HG03196 (cell line): ENCODE results near the gene VPS4A.

Source experiments
- ATAC-seq: cut with Tn5 transposase; IDR thresholded peaks from one replicate; pipeline ENCODE4 v1.9.1; 2021; ENCODE audit not compliant: unreplicated experiment

The VPS4A gene

DNA sequence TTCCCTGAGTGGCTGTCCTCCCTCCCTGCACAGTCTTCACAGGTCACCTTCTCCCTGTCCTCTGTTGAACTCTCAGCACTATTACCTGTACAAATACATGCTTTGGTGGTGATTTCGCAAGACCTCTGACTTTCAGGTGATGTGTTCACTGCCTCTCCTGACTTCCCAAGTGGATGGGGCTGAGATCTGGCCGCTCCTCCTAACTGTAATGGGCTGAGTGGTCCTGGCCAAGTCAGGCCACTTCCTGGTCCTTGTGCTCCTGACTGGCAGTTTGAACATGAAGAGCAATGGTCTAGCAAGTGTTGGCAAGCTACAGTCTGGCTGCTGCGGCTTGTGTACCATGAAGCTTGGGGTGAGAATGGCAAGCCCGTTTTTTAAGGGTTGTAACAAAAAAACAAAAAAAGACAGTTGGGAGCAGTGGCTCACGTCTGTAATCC is 52.1 kb downstream of the VPS4A start:
- no peak for ATAC-seq

DNA sequence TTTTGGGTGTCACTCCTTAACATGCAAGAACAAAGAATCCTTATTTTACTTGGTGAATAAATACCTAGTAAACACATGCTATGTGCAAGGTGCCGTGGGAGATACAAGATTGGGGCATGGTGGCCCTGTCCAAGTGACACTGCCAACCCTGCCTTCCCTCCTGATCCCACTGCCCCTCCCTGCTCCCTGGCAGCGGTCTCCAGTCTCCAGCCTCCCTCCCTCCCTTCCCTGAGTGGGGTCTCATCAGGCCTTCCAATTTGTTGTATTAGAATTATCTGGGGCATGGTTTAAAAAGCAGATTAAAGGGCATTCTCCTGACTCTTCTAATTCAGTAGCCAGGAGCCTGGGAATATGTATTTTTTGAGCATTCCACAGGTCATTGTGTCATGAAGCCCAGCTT is 52.9 kb downstream of the VPS4A start:
- ATAC-seq: no peak

DNA sequence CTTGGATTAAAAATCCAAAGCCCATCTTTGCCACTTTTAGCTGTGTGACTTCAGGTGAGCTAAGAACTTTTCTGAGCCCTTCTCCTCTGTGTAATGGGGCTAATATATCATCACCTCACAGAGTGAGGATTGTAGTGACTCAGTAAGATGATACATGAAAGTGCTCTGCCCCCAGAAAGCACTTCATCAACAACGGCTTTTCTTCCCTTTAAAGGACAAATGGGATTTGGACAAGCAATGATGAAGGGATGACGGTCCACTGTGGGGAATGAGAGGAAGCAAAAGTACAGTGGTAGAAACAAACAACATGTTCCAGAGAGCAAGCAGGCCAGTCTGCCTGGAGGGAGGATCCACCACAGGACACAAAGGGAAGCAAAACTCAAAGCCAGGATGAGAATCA is 54.8 kb downstream of the VPS4A start:
- ATAC-seq: no peak

DNA sequence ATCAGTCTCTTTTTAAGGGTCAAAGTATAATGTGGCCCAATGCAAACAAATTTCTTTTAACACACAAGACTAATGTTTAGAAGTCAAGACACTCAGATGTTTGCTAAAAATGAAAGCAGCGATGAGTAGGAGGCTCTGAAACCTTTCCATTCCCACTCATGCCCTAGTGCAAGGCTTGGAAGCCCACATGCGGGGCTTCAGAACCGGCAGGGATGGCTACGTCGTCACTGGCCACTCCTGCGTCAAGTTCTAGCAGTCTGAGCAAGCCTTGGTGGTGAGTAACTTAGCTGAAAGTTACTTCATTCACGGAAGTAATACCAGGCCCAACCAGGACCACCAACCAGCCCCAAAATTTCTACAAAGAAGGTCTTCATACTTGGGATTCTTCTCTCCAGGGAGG is 55.3 kb downstream of the VPS4A start:
- ATAC-seq: no peak

DNA sequence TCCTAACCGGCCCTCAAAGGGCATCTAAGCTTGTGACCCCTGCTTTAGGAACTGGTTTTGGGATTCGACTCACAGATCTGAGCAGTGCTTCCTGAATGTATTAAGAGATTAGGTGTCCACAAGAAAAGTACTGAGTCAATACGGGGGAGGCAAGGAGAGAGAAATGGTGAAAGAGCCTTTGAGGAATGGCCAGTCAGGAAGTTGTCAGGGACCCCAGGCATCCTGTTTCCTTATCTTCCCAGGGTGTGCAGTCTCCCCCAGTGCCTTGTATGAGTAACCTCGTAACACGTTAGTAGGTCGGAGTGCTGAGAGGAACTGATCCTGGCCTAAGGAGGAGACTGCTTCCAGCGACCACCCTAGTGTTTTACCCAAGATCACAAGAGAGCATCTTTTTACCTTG is 56.8 kb downstream of the VPS4A start:
- ATAC-seq: no peak

DNA sequence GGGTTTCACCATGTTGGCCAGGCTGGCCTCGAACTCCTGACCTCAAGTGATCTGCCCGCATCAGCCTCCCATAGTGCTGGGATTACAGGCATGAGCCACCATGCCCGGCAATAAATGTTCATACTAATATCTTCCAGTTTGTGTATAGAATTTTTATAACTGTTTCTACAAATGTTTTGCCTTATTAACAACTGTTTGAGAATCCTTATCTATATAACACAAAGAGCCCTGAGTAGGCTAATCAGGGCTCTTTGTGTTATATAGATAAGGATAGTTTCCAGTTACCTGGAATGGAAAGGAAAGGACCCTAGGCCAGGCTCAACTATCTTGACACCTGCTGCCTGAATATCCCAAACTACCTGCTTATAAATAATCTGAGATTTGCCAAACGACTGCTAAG is 57.7 kb downstream of the VPS4A start:
- ATAC-seq: no peak

DNA sequence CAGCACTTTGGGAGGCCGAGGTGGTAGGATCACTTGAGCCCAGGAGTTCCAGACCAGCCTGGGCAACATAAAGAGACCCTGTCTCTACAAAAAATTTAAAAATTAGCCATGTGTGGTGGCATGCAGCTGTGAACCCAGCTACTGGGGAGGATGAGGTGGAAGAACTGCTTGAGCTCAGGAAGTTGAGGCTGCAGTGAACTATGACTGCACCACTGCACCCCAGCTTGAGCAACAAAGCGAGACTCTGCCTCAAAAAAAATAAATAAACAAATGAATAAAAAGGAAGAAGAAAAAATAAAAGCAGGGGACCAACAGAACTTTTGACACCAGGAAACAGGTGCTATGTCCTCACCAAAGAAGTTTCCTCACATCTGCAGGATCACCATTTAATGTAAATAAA is 60.4 kb downstream of the VPS4A start:
- ATAC-seq: no peak

DNA sequence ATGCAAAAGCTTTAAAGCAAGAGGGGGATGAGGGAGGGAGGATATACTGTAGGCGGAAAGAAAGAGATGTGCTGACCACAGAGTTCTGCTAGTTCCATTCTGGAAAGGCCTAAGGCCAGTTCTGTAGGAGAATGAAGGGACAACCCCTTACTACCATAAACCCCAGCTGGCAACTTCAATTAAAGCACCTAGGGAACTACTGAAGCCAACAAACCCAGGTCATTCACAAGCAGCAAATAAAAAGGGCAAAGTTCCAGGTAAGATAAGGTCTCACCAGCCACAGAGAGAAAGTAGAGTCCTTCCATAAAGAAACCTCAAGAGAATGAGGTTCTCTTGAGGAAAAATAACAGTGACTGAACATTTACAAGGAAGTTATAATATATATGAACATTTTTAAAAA is 61.9 kb downstream of the VPS4A start:
- ATAC-seq: no peak
